WTC11 (cell line): Measurements from ENCODE around the gene TBC1D1. TPM values are rescaled to one million over a fixed set of nuclear protein-coding genes. Genes with fewer than 3 reads are reported as not detected.

Experiments
- ATAC-seq: fragments of 200-7000 bp; cut with Tn5 transposase; 2 replicates; pipeline ENCODE4 v1.10.0; 2021; ENCODE audit warnings: mild to moderate bottlenecking, moderate library complexity
- CTCF ChIA-PET: fragments of 300-600 bp; sonication (Branson Sonifier 250); formaldehyde crosslinking; loops from one replicate; lab custom pipeline; 2021; ENCODE audit warnings: antibody characterized with exemption; lab: Charles Lee
- POLR2A ChIA-PET: fragments of 350-600 bp; sonication (Branson Sonifier 250); formaldehyde crosslinking; loops from one replicate; lab custom pipeline; 2021; ENCODE audit warnings: antibody characterized with exemption; lab: Charles Lee
- DNase-seq: peaks from one replicate; pipeline ENCODE4 v3.0.0; 2021; ENCODE audit warnings: low spot score
- H3K27ac Mint-ChIP-seq: 2 replicates; pipeline ENCODE4 v1.8.0; 2021; ENCODE audit warnings: mixed read lengths
- H3K27me3 Mint-ChIP-seq: 2 replicates; pipeline ENCODE4 v1.8.0; 2021; ENCODE audit warnings: low read depth, mild to moderate bottlenecking, moderate library complexity, mixed read lengths
- H3K36me3 Mint-ChIP-seq: 2 replicates; pipeline ENCODE4 v1.8.0; 2021; ENCODE audit warnings: mixed read lengths
- H3K4me1 Mint-ChIP-seq: 2 replicates; pipeline ENCODE4 v1.8.0; 2022; ENCODE audit warnings: mixed read lengths
- H3K4me3 Mint-ChIP-seq: 2 replicates; pipeline ENCODE4 v1.8.0; 2021; ENCODE audit warnings: mild to moderate bottlenecking, moderate library complexity, mixed read lengths
- H3K9me3 Mint-ChIP-seq: 2 replicates; pipeline ENCODE4 v1.8.0; 2021; ENCODE audit warnings: mixed read lengths
- ARID4B ChIP-seq: sonication (generic); formaldehyde crosslinking; IDR thresholded peaks from 2 replicates; pipeline ENCODE4 v1.8.0; 2023; ENCODE audit warnings: missing genetic modification reagents, mild to moderate bottlenecking, borderline replicate concordance
- CREM ChIP-seq: sonication (generic); formaldehyde crosslinking; IDR thresholded peaks from 2 replicates; pipeline ENCODE4 v1.8.1; 2022; ENCODE audit warnings: mild to moderate bottlenecking, missing genetic modification reagents, moderate library complexity
- CTCF ChIP-seq: fragments of 200-600 bp; IDR thresholded peaks from 2 replicates; pipeline ENCODE4 v1.8.0; 2022; ENCODE audit warnings: antibody characterized with exemption
- FOXP4 ChIP-seq: sonication (generic); formaldehyde crosslinking; IDR thresholded peaks from 2 replicates; pipeline ENCODE4 v1.8.0; 2022; ENCODE audit warnings: mild to moderate bottlenecking, missing genetic modification reagents
- HMGA2 ChIP-seq: fragments of 250-450 bp; sonication (Bioruptor Pico); IDR thresholded peaks from 2 replicates; pipeline ENCODE4 v1.4.0; 2021; ENCODE audit warnings: mild to moderate bottlenecking, moderate library complexity
- PRDM15 ChIP-seq: sonication (generic); formaldehyde crosslinking; IDR thresholded peaks from 2 replicates; pipeline ENCODE4 v1.8.0; 2022; ENCODE audit warnings: missing genetic modification reagents
- STAT6 ChIP-seq: sonication (generic); formaldehyde crosslinking; conservative IDR thresholded peaks from 2 replicates; pipeline ENCODE4 v1.8.1; 2023; ENCODE audit warnings: mild to moderate bottlenecking, low read depth, missing genetic modification reagents, moderate library complexity
- ZNF671 ChIP-seq: fragments of 250-450 bp; sonication (Bioruptor Pico); IDR thresholded peaks from 2 replicates; pipeline ENCODE4 v1.8.0; 2021; ENCODE audit warnings: mild to moderate bottlenecking
- total RNA-seq: library from RNA; stranded (reverse); gene quantifications from 3 replicates; pipeline ENCODE4 v1.2.3, GENCODE V29; 2021

The TBC1D1 gene
- total RNA-seq, 1 experiment from 2014 or later, result 134 TPM

- H3K9me3 Mint-ChIP-seq, result no peaks in the 10 kb centered on the region
- peaks cover 8% of the 10 kb centered on the region; the same call in 1 of the 2 replicates for H3K36me3 Mint-ChIP-seq
- ATAC-seq, result no peak
- no peaks in the 10 kb centered on the region for H3K27me3 Mint-ChIP-seq
- DNase-seq, result no peak
- no peak overlapping the region for H3K4me3 Mint-ChIP-seq
- TF ChIP-seq STAT6 (CRISPR knock-in tag) (no peak), PRDM15 (CRISPR knock-in tag) (peak; percentile 83), CREM (no peak)
- TF ChIP-seq, all 79 proteins: peak for 1
- CTCF ChIA-PET, result no interaction called here
- peak overlapping the region; percentile 0; the same call in 1 of the 2 replicates for H3K27ac Mint-ChIP-seq
- POLR2A ChIA-PET, result no interaction called here
- H3K4me1 Mint-ChIP-seq, result peaks cover 11% of the 10 kb centered on the region
Observed at GRCh38 chr4:38060829-38061431, 170.0 kb downstream of the TBC1D1 start.

- peaks cover 8% of the 10 kb centered on the region; the same call in 1 of the 2 replicates for H3K36me3 Mint-ChIP-seq
- DNase-seq, result peak; percentile 77
- no peaks in the 10 kb centered on the region for H3K27me3 Mint-ChIP-seq
- no peak overlapping the region for H3K4me3 Mint-ChIP-seq
- CTCF ChIA-PET, result interaction anchor here (0.7 to 1.0 kb wide), 4 partner anchors 52 to 258 kb away, joined by 3 read pairs; no protein-coding TSS in a partner anchor
- no peak overlapping the region for H3K27ac Mint-ChIP-seq
- peaks cover 11% of the 10 kb centered on the region for H3K4me1 Mint-ChIP-seq
- TF ChIP-seq ARID4B (CRISPR knock-in tag), result no peak
- TF ChIP-seq HMGA2, result no peak
- no peak for TF ChIP-seq FOXP4
- TF ChIP-seq ZNF671, result no peak
- peak; percentile 80 for TF ChIP-seq CTCF
- POLR2A ChIA-PET, result no interaction called here
- ATAC-seq, result peak; percentile 86
- H3K9me3 Mint-ChIP-seq, result no peaks in the 10 kb centered on the region
Observed at GRCh38 chr4:38062088-38062775, 171.3 kb downstream of the TBC1D1 start.
